A673 (cell line): ENCODE data around the gene GET3.

Experiments
- CTCF ChIP-seq: fragments of 300-800, 200-600 bp; sonication (generic); conservative IDR thresholded peaks from 2 replicates; pipeline ENCODE4 v1.5.1; 2017; ENCODE audit warnings: low read depth, mild to moderate bottlenecking, antibody characterized with exemption, low read length, moderate library complexity, mixed read lengths
- EZH2 ChIP-seq: fragments of 200-600 bp; sonication (generic); IDR thresholded peaks from 2 replicates; pipeline ENCODE4 v1.6.1; 2017; ENCODE audit warnings: borderline replicate concordance, low read depth, mild to moderate bottlenecking, mixed read lengths, antibody characterized with exemption, low read length; ENCODE audit not compliant: poor library complexity, severe bottlenecking

- TF ChIP-seq CTCF, result no peak
- no peak for TF ChIP-seq EZH2
These were observed 33.6 kb downstream of the GET3 start for GRCh38 chr19:12770922-12771321.
